Kidney (tissue), 14 donors: Measurements from ENCODE around the gene LIPC. TPM values are rescaled to one million over a fixed set of nuclear protein-coding genes. Genes with fewer than 3 reads are reported as not detected.

Source experiments
- DNase-seq, 5 donors: peaks; one replicate each; pipeline ENCODE4 v3.0.0-alpha.2; 2013 to 2020
- FAIRE-seq: peaks from 2 replicates; lab custom pipeline; 2012; peaks lifted over from hg19 to GRCh38; lab: Jason Lieb, UNC
- H3K27ac ChIP-seq, 2 donors: one replicate each; pipeline ENCODE4 v1.7.0; 2013; ENCODE audit warnings: low read depth in 2 of 2, low read length in 2 of 2, inconsistent platforms in 1 of 2
- H3K27me3 ChIP-seq: one replicate; pipeline ENCODE4 v1.7.1; 2013; ENCODE audit warnings: low read length, inconsistent platforms; ENCODE audit not compliant: control insufficient read depth, insufficient read depth
- H3K36me3 ChIP-seq, 3 donors: one replicate each; pipeline versions ENCODE4 v1.7.0 to v1.7.1; 2013; ENCODE audit warnings: low read length in 3 of 3, control low read depth in 1 of 3, inconsistent platforms in 1 of 3; ENCODE audit not compliant: insufficient read depth in 3 of 3, control insufficient read depth in 2 of 3
- H3K4me1 ChIP-seq, 3 donors: one replicate each; pipeline versions ENCODE4 v1.7.0 to v1.7.1; 2013; ENCODE audit warnings: low read length in 3 of 3, inconsistent platforms in 1 of 3, low read depth in 1 of 3; ENCODE audit not compliant: control insufficient read depth in 2 of 3, insufficient read depth in 2 of 3
- H3K4me3 ChIP-seq, 3 donors: one replicate each; pipeline versions ENCODE4 v1.7.0 to v1.8.1; 2013; ENCODE audit warnings: low read length in 3 of 3, control low read depth in 1 of 3, inconsistent platforms in 1 of 3
- H3K9ac ChIP-seq, 3 donors: one replicate each; pipeline versions ENCODE4 v1.7.0 to v1.7.1; 2013; ENCODE audit warnings: low read length in 3 of 3, control low read depth in 1 of 3, inconsistent platforms in 1 of 3
- H3K9me3 ChIP-seq, 3 donors: one replicate each; pipeline versions ENCODE4 v1.7.0 to v1.7.1; 2013; ENCODE audit warnings: low read length in 3 of 3, control low read depth in 1 of 3, inconsistent platforms in 1 of 3; ENCODE audit not compliant: control insufficient read depth in 2 of 3, insufficient read depth in 1 of 3
- CTCF ChIP-seq: IDR thresholded peaks from 3 replicates; pipeline ENCODE4 v1.5.1; 2012; ENCODE audit warnings: mild to moderate bottlenecking, moderate library complexity, borderline replicate concordance; ENCODE audit not compliant: insufficient read depth; ENCODE audit errors: extremely low read depth
- intact Hi-C: fragments of 100-400 bp; cut with DNase I; formaldehyde crosslinking; loops from one replicate; pipeline ENCODE4 v1.11.1; 2022
- polyA plus RNA-seq: library from polyadenylated mRNA; stranded (reverse); fragments of 350-450 nt; fragmentation: Illumina TruSeq; extraction: RNeasy Lipid Tissue Mini Kit (QIAGEN cat#74804); gene quantifications from one replicate; pipeline ENCODE4 v1.2.3, GENCODE V29; 2014; ENCODE audit warnings: low read depth, low replicate concordance; ENCODE audit not compliant: insufficient read depth
- total RNA-seq: library from RNA; stranded (reverse); fragmentation: NEBNext Ultra II Directional; extraction: Animal tissue kit (Norgen Biotek cat#: 25700); gene quantifications from one replicate; pipeline ENCODE4 v1.2.1, GENCODE V29; 2021
- donor health status: control.
- donor health status: control.
- donor health status: control.
- donor health status: control.
- donor health status: control.
- donor health status: DM: yes; HTN: yes; CAD: no.
- donor health status: Normal renal cell carcinoma (clear cell type).

LIPC gene
- total and polyA plus RNA-seq, 2 donors from 2014 or later: 9.9 to 21.6 TPM

GRCh38 chr15:58410353-58410752 lies 21.4 kb upstream of the LIPC start:
- H3K36me3 ChIP-seq: no peaks in the 10 kb centered on the region
- peak overlapping the region in 1 of 2 donors; percentile 27 for H3K27ac ChIP-seq
- DNase-seq: peak in 3 of 5 donors; percentile 49 to 84 (median 76)
- no peak for FAIRE-seq
- H3K27me3 ChIP-seq: no peaks in the 10 kb centered on the region
- intact Hi-C loops: no loop called here
- H3K4me3 ChIP-seq: peak overlapping the region; percentile 41 to 64 (median 50)
- TF ChIP-seq CTCF: no peak
- H3K9ac ChIP-seq: peak overlapping the region in 2 of 3 donors; percentile 3 to 23
- H3K4me1 ChIP-seq: no peaks in the 10 kb centered on the region
- H3K9me3 ChIP-seq: no peaks in the 10 kb centered on the region

GRCh38 chr15:58413253-58413652 lies 18.5 kb upstream of the LIPC start:
- H3K9me3 ChIP-seq: peaks cover 0 to 3% (median 0%) of the 10 kb centered on the region in 3 donors
- intact Hi-C loops: no loop called here
- no peak for FAIRE-seq

GRCh38 chr15:58415636-58416035 lies 16.2 kb upstream of the LIPC start:
- no peaks in the 10 kb centered on the region for H3K27me3 ChIP-seq
- FAIRE-seq: no peak
- no peak overlapping the region for H3K4me3 ChIP-seq
- H3K9me3 ChIP-seq: peaks cover 0 to 3% (median 0%) of the 10 kb centered on the region in 3 donors
- TF ChIP-seq CTCF: no peak
- intact Hi-C loops: no loop called here
- H3K27ac ChIP-seq: no peak overlapping the region
- no peaks in the 10 kb centered on the region for H3K4me1 ChIP-seq
- no peak overlapping the region for H3K9ac ChIP-seq
- no peaks in the 10 kb centered on the region for H3K36me3 ChIP-seq
- DNase-seq: no peak

More at GRCh38 chr15:58413253-58413652, 18.5 kb upstream of the LIPC start:
- no peaks in the 10 kb centered on the region for H3K27me3 ChIP-seq
- H3K4me1 ChIP-seq: no peaks in the 10 kb centered on the region
- H3K36me3 ChIP-seq: no peaks in the 10 kb centered on the region
- no peak overlapping the region for H3K27ac ChIP-seq
- no peak for TF ChIP-seq CTCF
- no peak for DNase-seq
- no peak overlapping the region for H3K4me3 ChIP-seq
- no peak overlapping the region for H3K9ac ChIP-seq

- DNase-seq: no peak
- Histone ChIP-seq H3K9ac (no peak overlapping the region), H3K27me3 (no peaks in the 10 kb centered on the region), H3K4me1 (no peaks in the 10 kb centered on the region), H3K36me3 (no peaks in the 10 kb centered on the region), H3K4me3 (no peak overlapping the region), H3K9me3 (peaks cover 0 to 3% (median 0%) of the 10 kb centered on the region in 3 donors), H3K27ac (no peak overlapping the region)
- no peak for TF ChIP-seq CTCF
- FAIRE-seq: no peak
- intact Hi-C loops: no loop called here
Measured at GRCh38 chr15:58416963-58417362, 14.8 kb upstream of the LIPC start.
